Activated B cell treated with CpG ODN at 0.5 μM for 24 hours (primary cell): ENCODE measurements around the gene METAP1D. TPM values are rescaled to one million over a fixed set of nuclear protein-coding genes. Genes with fewer than 3 reads are reported as not detected.

Source experiments
- ATAC-seq: fragments of 200-7000 bp; cut with Tn5 transposase; one replicate; pipeline ENCODE4 v1.10.0; 2021; ENCODE audit warnings: low read depth, mild to moderate bottlenecking, moderate library complexity
- CTCF ChIA-PET: fragments of 350-600 bp; sonication (Branson Sonifier 250); formaldehyde crosslinking; loops from one replicate; lab custom pipeline; 2021; ENCODE audit warnings: antibody characterized with exemption; lab: Charles Lee
- POLR2A ChIA-PET: fragments of 350-600 bp; sonication (Branson Sonifier 250); formaldehyde crosslinking; loops from one replicate; lab custom pipeline; 2021; ENCODE audit warnings: antibody characterized with exemption; lab: Charles Lee
- DNase-seq: peaks from one replicate; pipeline ENCODE4 v3.0.0; 2022
- H3K27ac Mint-ChIP-seq: one replicate; pipeline ENCODE4 v1.8.0; 2020; ENCODE audit warnings: mixed read lengths
- H3K27me3 Mint-ChIP-seq: one replicate; pipeline ENCODE4 v1.8.0; 2021; ENCODE audit warnings: mixed read lengths
- H3K36me3 Mint-ChIP-seq: one replicate; pipeline ENCODE4 v1.8.0; 2021; ENCODE audit warnings: low read depth, mixed read lengths
- H3K4me1 Mint-ChIP-seq: one replicate; pipeline ENCODE4 v1.8.0; 2021; ENCODE audit warnings: mixed read lengths
- H3K4me3 Mint-ChIP-seq: one replicate; pipeline ENCODE4 v1.8.0; 2020; ENCODE audit warnings: mild to moderate bottlenecking, mixed read lengths
- H3K9me3 Mint-ChIP-seq: one replicate; pipeline ENCODE4 v1.8.0; 2020; ENCODE audit warnings: mixed read lengths
- CTCF ChIP-seq: fragments of 200-600 bp; IDR thresholded peaks from one replicate; pipeline ENCODE4 v1.8.0; 2022; ENCODE audit warnings: antibody characterized with exemption, mild to moderate bottlenecking
- intact Hi-C: fragments of 100-400 bp; cut with micrococcal nuclease; formaldehyde crosslinking; loops from one replicate; pipeline ENCODE4 v1.15.1; 2024
- total RNA-seq: library from RNA; stranded (reverse); gene quantifications from 2 replicates; pipeline ENCODE4 v1.2.3, GENCODE V29; 2022

Gene METAP1D
- total RNA-seq, 1 donor from 2014 or later = 13.7 TPM

- no peak overlapping the region for H3K4me3 Mint-ChIP-seq
- peaks cover 33% of the 10 kb centered on the region for H3K36me3 Mint-ChIP-seq
- H3K9me3 Mint-ChIP-seq = no peaks in the 10 kb centered on the region
- H3K4me1 Mint-ChIP-seq = no peaks in the 10 kb centered on the region
- no peaks in the 10 kb centered on the region for H3K27me3 Mint-ChIP-seq
- DNase-seq (no peak), ATAC-seq (no peak)
- POLR2A ChIA-PET = no interaction called here
- CTCF ChIA-PET = no interaction called here
- intact Hi-C loops = loop anchor here (10.0 kb wide), 1 partner anchor 506 kb away; no protein-coding TSS in a partner anchor
- no peak for TF ChIP-seq CTCF
- H3K27ac Mint-ChIP-seq = no peak overlapping the region
These were observed 41.3 kb upstream of the METAP1D start for GRCh38 chr2:171958475-171958874.

- H3K27ac Mint-ChIP-seq = no peak overlapping the region
- no peak for DNase-seq
- no peak for TF ChIP-seq CTCF
- no peaks in the 10 kb centered on the region for H3K9me3 Mint-ChIP-seq
- peaks cover 22% of the 10 kb centered on the region for H3K36me3 Mint-ChIP-seq
- ChIA-PET CTCF (no interaction called here), POLR2A (no interaction called here)
- H3K4me1 Mint-ChIP-seq = no peaks in the 10 kb centered on the region
- H3K4me3 Mint-ChIP-seq = no peak overlapping the region
- no peaks in the 10 kb centered on the region for H3K27me3 Mint-ChIP-seq
- intact Hi-C loops = loop anchor here (10.0 kb wide), 1 partner anchor 505 kb away; no protein-coding TSS in a partner anchor
- ATAC-seq = no peak
These were observed 39.8 kb upstream of the METAP1D start for GRCh38 chr2:171959998-171960397.

- H3K4me1 Mint-ChIP-seq = no peaks in the 10 kb centered on the region
These were observed 39.2 kb upstream of the METAP1D start for GRCh38 chr2:171960570-171960969.

GRCh38 chr2:171963198-171963597, 36.6 kb upstream of the METAP1D start:
- Mint-ChIP-seq H3K27ac (no peak overlapping the region), H3K36me3 (peaks cover 33% of the 10 kb centered on the region), H3K27me3 (no peaks in the 10 kb centered on the region), H3K4me1 (no peaks in the 10 kb centered on the region), H3K9me3 (no peaks in the 10 kb centered on the region), H3K4me3 (no peak overlapping the region)
- DNase-seq = no peak
- ChIA-PET POLR2A (no interaction called here), CTCF (no interaction called here)
- no peak for TF ChIP-seq CTCF
- intact Hi-C loops = no loop called here
- ATAC-seq = no peak

More at GRCh38 chr2:171960570-171960969, 39.2 kb upstream of the METAP1D start:
- Mint-ChIP-seq H3K27ac (no peak overlapping the region), H3K36me3 (peaks cover 24% of the 10 kb centered on the region), H3K9me3 (no peaks in the 10 kb centered on the region), H3K4me3 (no peak overlapping the region), H3K27me3 (no peaks in the 10 kb centered on the region)
- CTCF ChIA-PET = no interaction called here
- ATAC-seq (no peak), DNase-seq (no peak)
- intact Hi-C loops = no loop called here
- POLR2A ChIA-PET = no interaction called here
- no peak for TF ChIP-seq CTCF

GRCh38 chr2:171964308-171964707, 35.4 kb upstream of the METAP1D start:
- Mint-ChIP-seq H3K27ac (no peak overlapping the region), H3K4me3 (no peak overlapping the region), H3K27me3 (no peaks in the 10 kb centered on the region), H3K9me3 (no peaks in the 10 kb centered on the region), H3K36me3 (peaks cover 31% of the 10 kb centered on the region), H3K4me1 (no peaks in the 10 kb centered on the region)
- TF ChIP-seq CTCF = no peak
- CTCF ChIA-PET = no interaction called here
- DNase-seq = no peak
- no peak for ATAC-seq
- POLR2A ChIA-PET = no interaction called here
- intact Hi-C loops = no loop called here
